Fibroblast of mammary gland (primary cell): ENCODE data around the gene PTPRD.
A peak's percentile ranks its signal among the peaks of the same experiment; 100 is the strongest.

Experiments
- DNase-seq: peaks from one replicate; pipeline ENCODE4 v3.0.0-alpha.2; 2010; ENCODE audit warnings: low read depth
- H3K4me3 ChIP-seq: 2 replicates; pipeline ENCODE4 v1.5.1; 2011; ENCODE audit warnings: low read depth, mild to moderate bottlenecking, low read length, moderate library complexity; ENCODE audit not compliant: control insufficient read depth
- TF ChIP-seq, protein P1 (sequence below): conservative IDR thresholded peaks from 2 replicates; pipeline ENCODE4 v1.5.1; 2011; ENCODE audit warnings: low read depth, low read length, inconsistent platforms; ENCODE audit not compliant: control insufficient read depth, insufficient read depth

PTPRD gene

GRCh38 chr9:10045598-10045997 lies 567.2 kb downstream of the PTPRD start:
- no peak overlapping the region for H3K4me3 ChIP-seq
- TF ChIP-seq, protein P1, sequence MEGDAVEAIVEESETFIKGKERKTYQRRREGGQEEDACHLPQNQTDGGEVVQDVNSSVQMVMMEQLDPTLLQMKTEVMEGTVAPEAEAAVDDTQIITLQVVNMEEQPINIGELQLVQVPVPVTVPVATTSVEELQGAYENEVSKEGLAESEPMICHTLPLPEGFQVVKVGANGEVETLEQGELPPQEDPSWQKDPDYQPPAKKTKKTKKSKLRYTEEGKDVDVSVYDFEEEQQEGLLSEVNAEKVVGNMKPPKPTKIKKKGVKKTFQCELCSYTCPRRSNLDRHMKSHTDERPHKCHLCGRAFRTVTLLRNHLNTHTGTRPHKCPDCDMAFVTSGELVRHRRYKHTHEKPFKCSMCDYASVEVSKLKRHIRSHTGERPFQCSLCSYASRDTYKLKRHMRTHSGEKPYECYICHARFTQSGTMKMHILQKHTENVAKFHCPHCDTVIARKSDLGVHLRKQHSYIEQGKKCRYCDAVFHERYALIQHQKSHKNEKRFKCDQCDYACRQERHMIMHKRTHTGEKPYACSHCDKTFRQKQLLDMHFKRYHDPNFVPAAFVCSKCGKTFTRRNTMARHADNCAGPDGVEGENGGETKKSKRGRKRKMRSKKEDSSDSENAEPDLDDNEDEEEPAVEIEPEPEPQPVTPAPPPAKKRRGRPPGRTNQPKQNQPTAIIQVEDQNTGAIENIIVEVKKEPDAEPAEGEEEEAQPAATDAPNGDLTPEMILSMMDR, result peak; percentile 51
- peak; percentile 38 for DNase-seq

DNA sequence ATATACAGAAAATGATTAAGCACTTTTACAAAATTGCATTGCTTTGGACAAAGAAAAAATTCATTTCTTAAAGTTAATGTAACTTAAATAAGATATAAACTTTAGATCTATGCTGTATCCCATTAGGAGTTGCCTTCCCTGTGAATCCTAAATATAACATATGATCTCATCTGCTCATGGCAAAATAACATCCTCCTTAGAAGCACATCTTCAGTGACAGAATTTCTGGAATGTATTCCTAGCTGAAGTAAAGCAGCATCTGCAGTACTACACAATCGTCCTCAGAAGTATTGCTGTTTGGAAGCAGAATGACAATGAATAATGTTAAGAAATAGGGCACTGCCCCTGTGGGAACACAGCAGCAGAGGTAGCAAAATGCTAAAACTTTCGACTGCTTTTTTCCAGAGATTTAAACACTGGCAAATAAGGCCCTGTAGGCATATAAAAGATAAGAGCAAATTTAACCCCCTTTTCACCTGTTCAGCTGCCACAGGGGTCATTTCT lies 571.0 kb downstream of the PTPRD start:
- no peak overlapping the region for H3K4me3 ChIP-seq
- TF ChIP-seq, protein P1, result no peak
- no peak for DNase-seq

DNA sequence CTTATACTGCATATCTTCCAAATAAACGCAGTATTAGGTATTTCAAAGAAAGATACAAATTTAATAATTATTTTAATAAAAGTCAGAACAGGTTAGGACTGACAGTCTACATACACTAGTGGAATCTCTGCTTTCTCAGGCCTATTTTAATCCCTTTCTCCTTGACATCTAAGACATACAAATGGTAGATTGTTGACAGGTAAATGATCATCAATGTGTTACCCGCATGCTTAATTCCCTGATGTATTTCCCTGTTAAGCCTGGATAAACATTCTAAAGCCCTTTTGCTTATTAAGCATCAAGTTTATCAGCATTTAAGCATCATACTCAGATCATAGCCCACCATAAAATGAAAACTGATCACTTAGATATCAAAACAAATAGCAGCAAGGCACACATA lies 576.7 kb downstream of the PTPRD start:
- no peak for DNase-seq
- H3K4me3 ChIP-seq, result no peak overlapping the region
- TF ChIP-seq, protein P1, result no peak

GRCh38 chr9:10032166-10032565 lies 580.6 kb downstream of the PTPRD start:
- DNase-seq, result peak; percentile 1
- TF ChIP-seq, protein P1, result no peak
- no peak overlapping the region for H3K4me3 ChIP-seq

DNA sequence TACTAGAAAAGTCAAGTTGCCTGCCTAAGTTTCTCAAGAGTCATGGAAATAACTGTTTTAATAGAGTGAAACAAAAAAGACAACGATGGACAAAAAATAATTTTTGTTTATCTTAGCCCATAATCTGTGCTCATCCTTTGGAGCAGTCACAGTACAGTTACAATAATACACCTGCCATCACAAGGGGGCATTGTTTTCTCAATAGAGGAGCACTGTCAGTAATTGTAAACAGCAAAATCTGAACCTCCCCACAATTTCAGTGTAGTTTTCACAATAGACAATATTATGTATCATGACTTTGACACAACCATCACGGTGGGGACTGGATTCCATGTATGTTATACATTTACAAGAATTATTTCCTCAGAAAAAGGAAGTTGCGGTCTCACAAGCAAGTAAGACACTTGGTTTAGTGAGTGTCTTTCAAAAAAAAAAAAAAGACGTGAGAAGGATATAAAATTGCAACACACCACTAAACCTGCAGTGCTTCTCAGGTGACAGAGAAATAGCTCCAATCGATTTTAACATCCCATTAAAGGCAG lies 586.3 kb downstream of the PTPRD start:
- DNase-seq, result no peak
- TF ChIP-seq, protein P1, result no peak
- no peak overlapping the region for H3K4me3 ChIP-seq

DNA sequence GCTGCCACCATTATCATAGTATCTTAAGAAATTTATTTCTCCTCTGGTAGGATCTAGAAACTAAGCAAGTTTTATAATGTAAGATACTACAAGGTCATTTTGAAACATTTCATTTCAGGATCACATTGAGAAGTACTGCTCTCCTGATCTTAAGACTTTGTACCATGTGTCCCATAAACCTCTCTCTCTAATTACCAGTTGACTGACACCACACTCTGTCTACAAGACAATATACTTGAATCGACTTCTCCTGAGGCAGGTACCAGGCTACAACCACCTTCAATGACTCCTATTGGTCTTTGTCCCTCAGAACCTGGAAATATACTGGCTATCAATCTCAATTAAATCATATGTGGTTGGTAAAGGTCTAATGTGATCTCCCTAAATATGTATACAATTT lies 597.0 kb downstream of the PTPRD start:
- TF ChIP-seq, protein P1, result no peak
- no peak for DNase-seq
- H3K4me3 ChIP-seq, result no peak overlapping the region

DNA sequence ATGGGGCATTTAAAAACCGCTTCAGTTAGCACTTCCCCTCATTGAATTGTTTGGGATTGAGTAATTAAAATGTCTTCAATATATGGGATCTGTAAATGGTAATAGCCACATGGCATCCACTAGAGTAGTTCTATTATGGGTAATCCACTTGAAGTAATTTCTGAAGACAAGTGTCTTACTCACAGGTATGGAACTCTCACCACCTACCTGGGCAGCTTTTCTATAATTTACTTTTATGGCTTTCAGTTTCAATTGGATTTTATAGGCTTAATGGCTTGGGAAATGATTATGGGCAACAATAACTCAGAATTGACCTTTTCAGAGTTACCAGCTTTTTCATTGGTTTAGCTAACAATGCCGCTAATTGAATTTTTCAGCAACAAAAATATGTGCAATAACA lies 597.9 kb downstream of the PTPRD start:
- no peak overlapping the region for H3K4me3 ChIP-seq
- TF ChIP-seq, protein P1, result no peak
- no peak for DNase-seq
